Neural progenitor cell (in vitro differentiated cells): ENCODE results near the gene UBE2QL1.

Source experiments
- CTCF ChIP-seq: fragments of 200-600 bp; sonication (generic); IDR thresholded peaks from 2 replicates; pipeline ENCODE4 v1.5.1; 2017; ENCODE audit warnings: antibody characterized with exemption, mild to moderate bottlenecking
- EZH2 ChIP-seq: fragments of 200-600 bp; sonication (generic); IDR thresholded peaks from 2 replicates; pipeline ENCODE4 v1.6.1; 2017; ENCODE audit warnings: antibody characterized with exemption, mild to moderate bottlenecking, moderate library complexity
- EZH2phosphoT487 ChIP-seq: fragments of 200-600 bp; sonication (generic); IDR thresholded peaks from 2 replicates; pipeline ENCODE4 v1.6.1; 2017; ENCODE audit warnings: antibody characterized with exemption

- no peak for TF ChIP-seq CTCF
- no peak for TF ChIP-seq EZH2
- TF ChIP-seq EZH2phosphoT487 = no peak
Observed at GRCh38 chr5:6510132-6510531, 61.5 kb downstream of the UBE2QL1 start.
